Neural progenitor cell (in vitro differentiated cells): ENCODE data around the gene IPO4. TPM values are rescaled to one million over a fixed set of nuclear protein-coding genes. Genes with fewer than 3 reads are reported as not detected.

Experiments used
- DNase-seq: peaks from one replicate; pipeline ENCODE4 v3.0.0-alpha.2; 2016; ENCODE audit warnings: low spot score
- H2AFZ ChIP-seq: fragments of 200-600 bp; sonication (generic); replicated peaks from 2 replicates; pipeline ENCODE4 v1.6.1; 2016; ENCODE audit warnings: antibody characterized with exemption
- H3F3A ChIP-seq: fragments of 200-600 bp; sonication (generic); 2 replicates; pipeline ENCODE4 v1.6.1; 2016; ENCODE audit warnings: antibody characterized with exemption, low read depth
- H3K27ac ChIP-seq: fragments of 200-600 bp; sonication (generic); 2 replicates; pipeline ENCODE4 v1.5.1; 2016; ENCODE audit warnings: mild to moderate bottlenecking
- H3K27me3 ChIP-seq: fragments of 200-600 bp; sonication (generic); 2 replicates; pipeline ENCODE4 v1.6.1; 2016; ENCODE audit warnings: mild to moderate bottlenecking, moderate library complexity
- H3K36me3 ChIP-seq: fragments of 200-600 bp; sonication (generic); 2 replicates; pipeline ENCODE4 v1.5.1; 2016
- H3K4me1 ChIP-seq: fragments of 200-600 bp; sonication (generic); 2 replicates; pipeline ENCODE4 v1.6.1; 2016; ENCODE audit warnings: mixed run types
- H3K4me2 ChIP-seq: fragments of 200-600 bp; sonication (generic); 2 replicates; pipeline ENCODE4 v1.6.1; 2016
- H3K4me3 ChIP-seq: fragments of 200-600 bp; sonication (generic); 2 replicates; pipeline ENCODE4 v1.5.1; 2016
- H3K79me2 ChIP-seq: fragments of 200-600 bp; sonication (generic); 2 replicates; pipeline ENCODE4 v1.6.1; 2016; ENCODE audit warnings: low read depth
- H3K9ac ChIP-seq: fragments of 200-600 bp; sonication (generic); 2 replicates; pipeline ENCODE4 v1.6.1; 2016
- H3K9me3 ChIP-seq: fragments of 200-600 bp; sonication (generic); 2 replicates; pipeline ENCODE4 v1.5.1; 2016; ENCODE audit warnings: low read depth
- H4K20me1 ChIP-seq: fragments of 200-600 bp; sonication (generic); 2 replicates; pipeline ENCODE4 v1.6.1; 2016; ENCODE audit warnings: low read depth
- H3K27ac Mint-ChIP-seq: 3 replicates; pipeline ENCODE4 v1.8.0; 2021; ENCODE audit warnings: mixed read lengths
- H3K27me3 Mint-ChIP-seq: 2 replicates; pipeline ENCODE4 v1.8.0; 2022; ENCODE audit warnings: low read depth, mild to moderate bottlenecking, inconsistent platforms, moderate library complexity, mixed read lengths; ENCODE audit not compliant: insufficient read depth
- H3K36me3 Mint-ChIP-seq: 3 replicates; pipeline ENCODE4 v1.8.0; 2021; ENCODE audit warnings: mixed read lengths
- H3K4me1 Mint-ChIP-seq: 3 replicates; pipeline ENCODE4 v1.8.0; 2021; ENCODE audit warnings: mixed read lengths
- H3K4me3 Mint-ChIP-seq: 3 replicates; pipeline ENCODE4 v1.8.0; 2021; ENCODE audit warnings: mild to moderate bottlenecking, moderate library complexity, mixed read lengths
- H3K9me3 Mint-ChIP-seq: 3 replicates; pipeline ENCODE4 v1.8.0; 2020; ENCODE audit warnings: mixed read lengths
- CTCF ChIP-seq: fragments of 200-600 bp; sonication (generic); IDR thresholded peaks from 2 replicates; pipeline ENCODE4 v1.5.1; 2017; ENCODE audit warnings: antibody characterized with exemption, mild to moderate bottlenecking
- EZH2 ChIP-seq: fragments of 200-600 bp; sonication (generic); IDR thresholded peaks from 2 replicates; pipeline ENCODE4 v1.6.1; 2017; ENCODE audit warnings: antibody characterized with exemption, mild to moderate bottlenecking, moderate library complexity
- EZH2phosphoT487 ChIP-seq: fragments of 200-600 bp; sonication (generic); IDR thresholded peaks from 2 replicates; pipeline ENCODE4 v1.6.1; 2017; ENCODE audit warnings: antibody characterized with exemption
- total RNA-seq: library from RNA; depleted of rRNA; stranded (reverse); fragments of >200 nt; gene quantifications from 2 replicates; pipeline ENCODE4 v1.2.3, GENCODE V29; 2015; ENCODE audit warnings: low replicate concordance

Gene IPO4
- total RNA-seq, 1 donor from 2014 or later: 15.9 TPM

- Histone ChIP-seq H3K4me2 (peak overlapping the region; percentile 100), H3K79me2 (peaks cover 41% of the 10 kb centered on the region), H3K4me3 (no peak overlapping the region), H3K27ac (no peak overlapping the region), H3K9me3 (no peaks in the 10 kb centered on the region), H2AFZ (no peak overlapping the region), H3K36me3 (no peaks in the 10 kb centered on the region), H3K4me1 (peaks cover 10% of the 10 kb centered on the region), H4K20me1 (peaks cover 20% of the 10 kb centered on the region), H3K27me3 (no peaks in the 10 kb centered on the region), H3K9ac (no peak overlapping the region), H3F3A (peaks cover 28% of the 10 kb centered on the region)
- TF ChIP-seq CTCF (no peak), EZH2phosphoT487 (no peak), EZH2 (no peak)
- Mint-ChIP-seq H3K4me3 (peak overlapping the region; percentile 99), H3K9me3 (no peaks in the 10 kb centered on the region), H3K4me1 (peaks cover 28% of the 10 kb centered on the region), H3K27me3 (peaks cover 6% of the 10 kb centered on the region), H3K36me3 (peaks cover 7% of the 10 kb centered on the region), H3K27ac (no peak overlapping the region)
- no peak for DNase-seq
Measured at GRCh38 chr14:24145219-24145618, 43.4 kb downstream of the IPO4 start.

GRCh38 chr14:24144451-24144850 lies 44.2 kb downstream of the IPO4 start:
- no peak overlapping the region for H3K27ac ChIP-seq
- DNase-seq: no peak
- H3K27me3 Mint-ChIP-seq: peaks cover 6% of the 10 kb centered on the region
- no peak overlapping the region for H3K4me3 ChIP-seq
- H2AFZ ChIP-seq: no peak overlapping the region
- no peaks in the 10 kb centered on the region for H3K27me3 ChIP-seq
- peaks cover 27% of the 10 kb centered on the region for H4K20me1 ChIP-seq
- no peak overlapping the region for H3K27ac Mint-ChIP-seq
- peak overlapping the region; percentile 18 for H3K4me3 Mint-ChIP-seq
- no peaks in the 10 kb centered on the region for H3K9me3 Mint-ChIP-seq
- no peak overlapping the region for H3K4me2 ChIP-seq
- H3F3A ChIP-seq: peaks cover 33% of the 10 kb centered on the region
- H3K79me2 ChIP-seq: peaks cover 46% of the 10 kb centered on the region
- H3K4me1 Mint-ChIP-seq: peaks cover 33% of the 10 kb centered on the region
- H3K9me3 ChIP-seq: no peaks in the 10 kb centered on the region
- TF ChIP-seq EZH2 (no peak), EZH2phosphoT487 (no peak), CTCF (no peak)
- no peak overlapping the region for H3K9ac ChIP-seq
- H3K4me1 ChIP-seq: peaks cover 17% of the 10 kb centered on the region
- peaks cover 9% of the 10 kb centered on the region for H3K36me3 Mint-ChIP-seq
- H3K36me3 ChIP-seq: no peaks in the 10 kb centered on the region

GRCh38 chr14:24143511-24143910 lies 45.1 kb downstream of the IPO4 start:
- Histone ChIP-seq H3K27ac (no peak overlapping the region), H3K4me1 (peaks cover 17% of the 10 kb centered on the region), H4K20me1 (peaks cover 32% of the 10 kb centered on the region), H3F3A (peaks cover 42% of the 10 kb centered on the region), H3K4me3 (no peak overlapping the region), H3K9me3 (no peaks in the 10 kb centered on the region), H2AFZ (no peak overlapping the region), H3K9ac (no peak overlapping the region), H3K36me3 (no peaks in the 10 kb centered on the region), H3K79me2 (peaks cover 42% of the 10 kb centered on the region), H3K27me3 (no peaks in the 10 kb centered on the region), H3K4me2 (no peak overlapping the region)
- Mint-ChIP-seq H3K27me3 (peaks cover 6% of the 10 kb centered on the region), H3K4me3 (peak overlapping the region; percentile 27), H3K36me3 (peaks cover 19% of the 10 kb centered on the region), H3K4me1 (peaks cover 37% of the 10 kb centered on the region), H3K9me3 (no peaks in the 10 kb centered on the region), H3K27ac (peak overlapping the region; percentile 33)
- no peak for DNase-seq
- TF ChIP-seq CTCF: no peak
- no peak for TF ChIP-seq EZH2phosphoT487
- no peak for TF ChIP-seq EZH2
